Fibroblast of skin of left quadriceps (primary cell): ENCODE measurements around the gene REX1BD.

Experiments
- DNase-seq, 2 experiments: peaks; one replicate each; pipeline ENCODE4 v3.0.0-alpha.2; 2013; ENCODE audit warnings: low read depth in 2 of 2

The REX1BD gene

DNA sequence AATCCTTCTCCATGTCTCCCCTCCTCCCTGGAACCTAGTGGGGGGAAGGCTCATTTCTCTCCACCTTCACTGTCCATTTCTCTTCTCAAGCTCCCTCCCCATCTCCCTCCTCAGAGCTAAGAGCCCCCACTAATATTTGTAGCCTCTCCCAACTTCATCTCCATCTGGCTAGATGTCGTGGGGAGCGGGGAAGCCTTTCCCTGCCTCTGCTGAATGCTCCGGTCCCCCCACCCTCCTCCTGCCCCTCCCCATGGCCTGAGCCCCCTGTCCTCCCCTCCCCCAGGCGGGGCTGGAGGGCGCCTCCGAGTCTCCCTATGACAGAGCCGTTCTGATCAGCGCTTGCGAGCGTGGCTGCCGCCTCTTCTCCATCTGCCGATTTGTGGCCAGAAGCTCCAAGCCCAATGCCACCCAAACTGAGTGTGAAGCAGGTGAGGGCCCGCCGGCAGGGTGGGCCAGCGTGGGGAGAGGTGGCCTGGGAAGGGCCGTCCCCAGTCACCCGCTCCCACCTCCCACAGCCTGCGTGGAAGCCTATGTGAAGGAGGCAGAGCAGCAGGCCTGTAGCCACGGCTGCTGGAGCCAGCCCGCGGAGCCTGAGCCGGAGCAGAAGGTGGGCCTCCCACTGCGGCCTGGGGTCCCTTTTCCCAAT, 25.1 kb downstream of the REX1BD start:
- no peak for DNase-seq

DNA sequence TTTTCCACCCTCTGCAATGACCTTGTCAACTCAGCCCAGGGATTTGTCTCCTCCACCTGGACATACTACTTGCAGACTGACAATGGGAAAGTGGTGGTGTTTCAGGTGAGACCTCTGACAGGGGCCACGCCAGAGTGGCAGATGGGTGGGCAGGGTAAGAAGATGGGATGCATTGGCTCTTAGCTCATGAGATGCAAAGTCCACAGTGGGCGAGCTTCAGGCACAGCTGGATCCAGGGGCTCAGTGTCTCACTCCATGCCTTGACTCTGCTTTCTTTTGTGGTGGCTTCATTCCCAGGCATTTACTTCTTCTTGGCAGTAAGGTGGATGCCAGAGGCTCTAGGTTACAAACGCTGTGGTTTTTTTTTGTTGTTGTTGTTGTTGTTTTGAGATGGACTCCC, 27.4 kb downstream of the REX1BD start:
- no peak for DNase-seq

DNA sequence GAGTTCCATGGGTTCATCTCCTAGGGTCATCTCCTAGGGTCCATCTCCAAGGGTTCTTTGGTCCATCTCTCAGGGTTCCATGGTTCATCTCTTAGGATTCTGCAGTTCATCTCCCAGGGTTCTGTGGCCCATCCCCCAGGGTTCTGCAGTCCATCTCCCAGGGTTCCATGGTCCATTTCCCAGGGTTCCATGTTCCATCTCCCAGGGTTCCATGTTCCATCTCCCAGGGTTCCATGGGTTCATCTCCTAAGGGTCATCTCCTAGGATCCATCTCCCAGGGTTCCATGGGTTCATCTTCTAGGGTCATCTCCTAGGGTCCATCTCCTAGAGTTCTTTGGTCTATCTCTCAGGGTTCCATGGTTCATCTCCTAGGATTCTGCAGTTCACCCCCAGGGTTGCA, 29.0 kb downstream of the REX1BD start:
- DNase-seq, result no peak

DNA sequence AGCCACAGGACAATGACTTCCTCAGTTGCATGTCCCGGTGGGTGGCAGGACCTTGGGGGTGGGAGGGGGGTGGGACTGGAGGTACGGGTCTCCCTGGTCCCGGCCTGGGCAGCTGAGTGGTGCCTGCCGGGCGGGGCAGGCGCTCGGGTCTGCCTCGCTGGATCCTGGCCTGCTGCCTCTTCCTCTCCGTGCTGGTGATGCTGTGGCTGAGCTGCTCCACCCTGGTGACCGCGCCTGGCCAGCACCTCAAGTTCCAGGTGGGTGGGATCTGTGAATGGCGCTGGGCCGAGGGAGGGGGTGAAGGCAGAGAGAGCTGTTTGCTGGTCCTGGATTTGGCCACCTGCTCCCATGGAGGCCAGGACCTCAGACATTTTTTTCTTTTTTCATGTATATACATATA, 29.6 kb downstream of the REX1BD start:
- DNase-seq, result no peak

DNA sequence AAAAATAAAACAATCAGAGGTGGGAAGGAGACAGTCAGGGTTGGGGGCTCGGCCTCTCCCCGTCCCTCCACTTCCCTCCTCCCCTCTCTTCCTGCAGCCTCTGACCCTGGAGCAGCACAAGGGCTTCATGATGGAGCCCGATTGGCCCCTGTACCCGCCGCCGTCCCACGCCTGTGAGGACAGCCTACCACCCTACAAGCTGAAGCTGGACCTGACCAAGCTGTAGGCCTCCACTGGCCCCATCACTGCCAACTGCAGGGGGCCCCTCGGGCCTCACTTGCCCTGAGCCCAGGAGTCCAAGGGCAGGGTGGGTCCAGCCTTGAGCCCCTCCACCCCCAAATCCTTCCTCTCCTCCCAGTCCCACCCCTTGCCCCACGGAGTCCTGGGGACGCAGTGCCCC, 31.7 kb downstream of the REX1BD start:
- DNase-seq, result no peak

DNA sequence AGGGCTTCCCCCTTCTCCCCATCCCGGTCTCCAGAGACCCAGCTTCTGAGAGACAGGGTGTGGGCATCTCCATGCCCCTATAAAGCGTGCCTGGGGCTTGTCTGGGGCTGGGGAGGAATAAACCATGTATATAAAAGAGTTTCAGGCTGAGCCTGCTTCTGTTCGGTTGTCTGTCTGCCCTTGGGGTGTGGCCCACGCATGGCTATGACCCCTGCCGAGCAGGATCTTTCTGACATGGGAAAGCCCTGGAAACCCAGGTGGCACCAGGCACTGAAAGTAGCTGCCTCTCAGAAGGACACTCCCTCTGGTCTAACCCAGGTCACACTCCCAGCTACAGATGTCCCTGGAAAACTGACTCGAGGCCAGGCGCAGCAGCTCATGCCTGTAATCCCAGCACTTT, 32.3 kb downstream of the REX1BD start:
- no peak for DNase-seq

DNA sequence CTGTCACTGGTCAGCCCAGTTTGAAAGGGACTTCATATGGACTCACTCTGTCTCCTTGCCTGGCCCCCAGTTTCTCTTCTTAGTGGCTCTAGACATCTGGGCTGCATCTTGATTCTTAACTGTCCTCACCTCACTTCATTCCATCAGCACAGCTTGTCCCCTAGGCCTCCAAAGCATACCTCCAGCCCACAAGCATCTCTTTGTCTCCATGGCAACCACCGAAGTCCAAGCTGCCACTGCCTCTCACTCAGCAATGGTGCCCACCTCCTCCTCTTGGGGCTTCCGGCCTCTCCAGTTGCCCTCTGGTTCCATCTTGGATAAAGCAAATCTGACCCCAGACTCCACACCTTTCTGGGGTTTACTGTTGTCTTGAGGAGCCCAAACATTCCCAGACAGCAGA, 38.3 kb downstream of the REX1BD start:
- DNase-seq, result no peak

DNA sequence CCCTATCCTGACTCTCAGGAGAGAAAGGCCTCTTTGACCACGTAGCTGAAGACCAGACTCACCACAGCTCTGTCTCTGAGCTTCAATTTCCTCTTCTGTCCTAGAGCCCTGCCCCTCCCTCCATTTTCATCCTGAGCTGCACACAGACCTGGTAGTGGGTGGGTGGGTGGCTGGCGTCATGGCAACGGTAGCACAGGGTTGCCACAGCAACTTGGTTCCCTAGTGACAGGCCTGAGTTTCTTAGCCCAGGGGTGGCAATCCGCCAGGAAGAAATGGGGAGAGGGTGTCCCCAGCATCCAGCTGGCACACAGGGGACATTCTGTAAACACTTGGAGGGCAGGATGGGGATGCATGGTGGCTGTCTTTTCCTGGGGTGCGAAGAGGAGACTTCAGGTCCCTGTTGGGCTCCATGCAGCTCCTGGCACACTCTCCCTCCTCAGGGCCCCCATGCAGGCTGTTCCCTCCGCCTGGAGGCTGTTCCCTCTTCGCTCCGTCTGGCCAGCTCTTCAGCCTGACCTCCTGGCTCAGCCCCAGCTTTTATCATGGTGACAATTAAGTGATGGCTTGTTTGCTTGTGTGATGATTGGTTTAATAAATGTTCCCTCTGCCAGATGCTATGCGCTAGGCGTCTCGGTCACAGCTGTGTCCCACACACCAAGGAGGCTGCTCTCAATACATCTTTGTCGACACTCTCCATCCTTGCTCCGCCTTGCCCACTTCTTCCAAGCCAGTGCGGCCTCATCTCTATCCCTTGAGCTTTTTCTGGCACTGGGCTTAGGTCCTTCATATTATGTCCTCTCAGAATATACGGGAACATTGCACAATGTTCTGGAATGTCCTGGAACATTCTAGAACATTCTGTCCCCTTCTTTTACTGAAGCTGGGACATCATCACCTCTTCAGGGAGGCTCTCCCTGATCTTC, 40.8 kb downstream of the REX1BD start:
- no peak for DNase-seq

DNA sequence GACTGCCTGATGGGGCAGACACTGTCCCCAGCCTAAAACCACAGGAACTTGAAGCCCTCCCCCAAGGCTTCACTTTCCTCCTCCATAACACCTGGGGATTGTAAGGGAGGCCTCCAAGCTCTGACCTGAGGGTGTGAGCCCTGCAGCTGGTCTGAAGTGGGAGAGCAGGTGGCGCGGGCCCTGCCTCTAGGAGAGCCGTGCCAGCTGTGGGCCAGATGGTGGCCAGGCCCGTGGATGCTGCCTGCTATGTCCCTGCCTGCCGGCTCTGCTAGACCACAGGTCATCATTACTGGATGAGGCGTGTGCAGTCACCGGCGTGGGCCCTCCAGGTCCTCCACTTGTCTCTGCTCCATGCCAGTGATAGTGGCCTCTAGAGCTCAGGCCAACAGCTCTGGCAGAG, 44.7 kb downstream of the REX1BD start:
- no peak for DNase-seq

DNA sequence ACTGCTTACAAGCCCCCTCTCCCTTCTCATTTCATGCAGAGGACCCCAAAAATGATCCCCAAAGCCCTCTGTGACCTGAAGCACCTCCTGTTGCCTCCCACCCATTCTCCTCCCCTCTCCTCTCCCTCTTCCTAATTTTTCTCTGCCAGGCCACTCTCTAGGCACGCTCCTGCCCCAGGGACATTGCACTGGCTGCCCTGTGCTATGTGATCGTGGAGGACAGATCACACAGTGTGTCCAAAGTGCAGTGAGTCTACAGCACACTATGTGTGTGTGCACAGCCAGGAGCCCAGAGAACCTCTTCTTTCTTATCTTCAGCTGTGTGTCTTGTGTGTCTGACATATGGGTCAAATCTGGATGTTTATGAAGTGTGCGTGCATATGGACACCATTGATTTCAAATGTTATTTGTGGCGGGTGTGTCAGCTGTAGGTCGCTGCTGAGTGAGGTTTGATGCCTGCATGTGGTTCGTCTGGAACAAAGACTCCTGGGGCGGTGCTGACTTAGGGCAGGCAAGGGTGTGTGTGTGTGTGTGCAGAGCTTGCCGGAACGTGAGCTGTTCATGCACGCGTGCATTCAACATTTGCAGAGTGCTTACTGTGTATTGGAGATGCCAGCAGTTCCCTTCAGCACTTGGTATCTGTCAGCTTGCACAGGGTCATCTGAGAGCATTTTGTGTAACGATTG, 46.2 kb downstream of the REX1BD start:
- DNase-seq, result no peak

DNA sequence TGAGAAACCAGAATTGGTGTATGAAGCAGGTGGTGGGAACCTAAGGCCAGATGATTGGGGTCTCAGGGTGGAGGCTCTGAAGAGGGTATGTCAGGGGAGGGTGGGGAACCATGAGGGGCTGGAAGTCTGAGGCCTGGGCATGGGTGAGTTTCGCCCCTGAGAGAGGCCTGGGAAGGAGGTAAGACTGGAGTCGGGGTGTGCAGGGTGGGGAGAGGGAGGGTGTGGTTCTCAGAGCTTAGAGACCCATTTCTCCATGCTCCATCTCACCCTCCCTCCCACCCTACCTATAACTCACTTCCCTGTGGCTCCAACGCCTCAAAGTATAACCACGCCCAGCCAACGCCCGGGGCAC, 47.2 kb downstream of the REX1BD start:
- no peak for DNase-seq

DNA sequence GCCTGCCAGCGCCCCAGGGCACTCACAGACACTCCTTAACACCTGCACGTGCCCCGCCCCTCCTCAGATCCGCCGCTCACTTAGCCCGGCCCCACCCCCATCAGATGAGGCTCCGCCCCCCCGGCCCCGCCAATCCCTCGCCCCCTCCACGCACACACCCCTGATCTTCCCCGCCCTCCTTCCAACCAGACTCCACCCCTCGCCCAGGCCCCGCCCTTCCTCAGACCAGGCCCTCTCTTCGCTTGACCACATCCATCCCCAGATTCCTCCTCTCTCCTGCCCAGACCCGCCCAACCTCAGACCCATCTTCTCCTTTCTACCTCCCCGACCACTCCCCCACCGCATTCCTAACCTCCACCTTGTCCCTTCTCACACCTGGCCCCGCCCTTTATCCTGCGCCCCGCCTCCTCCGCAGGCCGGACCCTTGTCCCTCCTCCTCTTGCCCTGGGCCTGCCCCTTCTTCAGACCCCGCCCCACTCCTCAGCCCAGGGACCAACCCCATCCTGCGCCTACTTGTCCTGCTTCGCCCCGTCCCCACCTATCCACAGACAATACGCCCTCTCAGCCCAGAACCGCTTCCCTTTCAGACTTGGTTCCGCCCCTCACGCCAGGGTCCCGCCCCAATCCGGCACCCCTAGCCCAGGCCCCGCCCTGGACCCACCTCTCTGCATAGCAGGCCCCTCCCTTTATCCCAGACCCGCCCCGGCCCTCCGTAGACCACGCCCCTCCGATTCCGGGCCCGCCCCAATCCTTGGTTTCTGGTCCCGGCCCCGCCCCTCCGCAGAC, 47.8 kb downstream of the REX1BD start:
- DNase-seq, result peak; percentile 88 to 90

DNA sequence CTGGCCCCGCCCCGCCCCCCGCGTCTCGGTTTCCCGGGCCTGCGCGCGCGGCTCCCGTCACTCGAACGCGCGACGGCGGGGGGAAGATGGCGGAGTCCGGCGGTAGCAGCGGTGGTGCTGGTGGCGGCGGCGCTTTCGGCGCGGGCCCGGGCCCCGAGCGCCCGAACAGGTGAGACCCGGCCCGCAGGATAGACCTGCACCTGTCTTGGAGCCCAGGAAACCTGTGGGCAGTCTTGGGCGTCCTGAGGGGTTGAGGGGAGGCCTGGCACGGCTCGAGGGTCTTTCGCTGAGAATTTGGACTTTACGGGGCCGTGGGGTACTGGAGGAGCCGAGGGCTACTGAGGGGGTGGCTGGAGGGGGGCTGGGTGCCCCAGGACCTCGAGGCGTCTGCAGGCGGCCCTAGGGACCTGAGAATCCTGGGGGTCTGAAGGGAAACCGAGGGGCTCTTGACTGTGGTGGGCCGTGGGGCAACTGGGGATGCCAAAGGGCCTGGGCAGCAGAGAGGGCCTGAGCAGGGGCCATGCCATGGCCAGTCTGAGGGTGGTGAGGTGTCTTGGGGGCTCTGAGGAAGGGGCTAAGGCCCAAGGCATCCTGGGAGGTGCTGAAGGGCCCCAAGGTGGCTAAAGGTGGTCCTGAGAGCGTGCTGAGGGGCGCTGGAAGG, 48.5 kb downstream of the REX1BD start, which contains the start of gene KLHL26:
TSS of gene KLHL26 (plus strand) at position 60 of the 661 bp plus-strand sequence. CDS start at position 87, 27 bp downstream.
- no peak for DNase-seq

DNA sequence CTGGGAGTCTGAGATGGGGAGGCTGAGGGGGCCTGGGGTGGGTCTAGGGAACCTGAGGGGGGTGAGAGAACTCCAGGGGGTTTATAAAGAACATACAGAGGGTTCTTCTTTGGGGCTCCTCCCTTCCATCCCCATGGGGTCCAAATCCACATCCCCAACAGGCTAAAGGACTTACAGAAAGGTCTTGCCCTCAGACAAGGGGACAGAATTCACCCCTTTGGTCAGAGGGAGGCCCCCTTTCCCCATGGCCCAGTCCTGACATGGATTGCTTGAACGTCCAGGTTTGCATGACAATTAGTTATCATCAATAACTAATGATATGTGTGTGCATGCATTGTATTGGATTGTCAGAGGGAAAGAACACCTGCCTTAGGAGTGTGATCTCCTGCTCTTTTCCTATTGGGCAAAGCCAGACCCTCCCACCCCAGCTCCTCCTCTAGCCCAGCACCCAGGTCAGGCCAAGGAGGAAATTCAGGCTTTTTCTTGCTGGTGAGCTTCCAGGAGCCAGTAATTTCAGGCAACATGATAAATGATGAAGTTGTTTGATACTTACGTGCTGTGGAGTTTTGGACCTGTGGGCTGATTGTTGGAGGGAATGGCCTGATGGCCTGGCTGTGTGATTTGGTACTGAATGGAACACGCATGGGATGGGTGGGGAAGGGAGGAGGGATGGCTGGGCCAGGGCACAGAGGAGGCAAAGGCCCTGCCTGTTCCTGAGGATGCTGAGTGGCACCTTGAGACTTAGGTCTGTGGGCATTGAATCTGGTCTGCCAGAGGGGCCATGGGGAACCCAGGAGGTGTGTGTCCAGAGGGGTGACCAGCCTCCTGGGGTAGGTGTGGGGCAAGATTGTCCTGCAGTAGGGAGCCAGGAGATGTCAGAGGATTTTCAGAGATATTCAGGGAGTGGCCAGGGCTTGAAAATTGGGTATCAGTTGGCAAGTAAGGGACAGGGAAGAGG, 49.4 kb downstream of the REX1BD start:
- DNase-seq, result no peak

DNA sequence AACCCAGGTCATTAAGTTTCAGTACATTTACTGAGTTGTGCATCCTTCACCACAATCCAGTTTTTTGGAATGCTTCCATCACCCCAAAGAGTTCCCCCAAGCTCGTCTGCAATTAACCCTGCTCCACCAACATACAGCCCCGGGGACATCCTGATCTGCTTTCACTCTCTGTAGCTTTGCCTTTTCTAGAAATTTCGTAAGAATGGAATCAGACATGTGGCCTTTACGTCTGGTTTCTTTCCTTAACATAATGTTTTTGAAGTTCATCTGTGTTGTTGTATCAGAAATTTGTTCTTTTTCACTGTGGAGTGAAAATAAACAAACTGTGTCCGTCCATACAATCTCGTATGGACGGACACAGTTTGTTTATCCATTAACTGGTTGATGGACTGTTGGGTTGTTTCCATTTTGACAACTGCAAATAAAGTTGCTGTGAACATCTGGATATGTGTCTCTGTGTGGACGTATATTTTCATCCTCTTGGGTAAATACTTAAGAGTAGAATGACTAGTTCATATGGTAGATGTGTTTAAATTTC, 51.2 kb downstream of the REX1BD start:
- no peak for DNase-seq
